Measurements from ENCODE around the gene MRPL9. TPM values are rescaled to one million over a fixed set of nuclear protein-coding genes. Genes with fewer than 3 reads are reported as not detected.

MRPL9 gene

DNA sequence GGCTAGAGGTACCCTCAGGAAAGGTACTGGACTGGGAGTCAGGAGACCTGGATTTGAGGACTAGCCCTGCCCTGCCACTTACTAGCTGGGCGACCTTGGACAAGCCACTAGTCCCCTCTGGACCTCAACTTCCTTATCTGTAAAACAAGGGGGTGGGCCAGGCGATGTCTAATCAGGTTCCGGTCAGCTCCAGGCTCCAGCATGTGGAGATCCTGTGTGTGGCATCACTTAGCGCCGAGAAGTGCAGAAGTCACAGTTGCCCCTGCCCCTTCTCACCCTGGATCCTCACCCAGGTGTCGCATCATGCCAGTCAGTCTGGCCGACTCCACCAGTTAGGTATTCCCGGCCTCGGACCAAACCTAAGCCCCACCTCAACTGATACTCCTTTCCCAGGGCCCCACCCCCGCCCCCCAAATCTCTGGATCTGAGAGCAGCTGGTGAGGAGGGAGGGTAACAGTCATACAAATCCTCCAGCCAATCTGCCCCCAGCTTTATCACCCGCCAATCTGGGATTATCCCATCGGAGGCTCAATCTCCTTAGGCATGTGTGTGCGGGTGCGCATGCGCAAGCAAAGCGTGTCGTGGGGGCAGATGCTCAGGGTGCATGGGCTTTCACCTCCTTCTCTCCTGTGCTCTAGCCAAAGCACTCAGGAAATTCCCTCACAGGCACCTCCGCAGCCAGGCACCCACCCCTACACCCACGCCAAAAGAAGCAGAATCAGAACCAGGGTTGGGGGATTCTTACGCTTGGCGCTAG is 52.1 kb downstream of the MRPL9 start:
- H3K27ac ChIP-seq (ENCODE audit: low read depth, low read length), result no peak overlapping the region
- no peak overlapping the region for H3K4ac ChIP-seq (ENCODE audit: low read depth, low read length)
- no peak overlapping the region for H2BK15ac ChIP-seq (replicated peaks; ENCODE audit: low read depth)
- no peaks in the 10 kb centered on the region for H3K79me1 ChIP-seq (ENCODE audit: low read length)
- H3K9ac ChIP-seq (ENCODE audit: low read length), result no peak overlapping the region
- H3K4me3 ChIP-seq (ENCODE audit: low read length), result no peak overlapping the region
- no peak overlapping the region for H3K18ac ChIP-seq (ENCODE audit: low read length)
- no peaks in the 10 kb centered on the region for H3K4me1 ChIP-seq (ENCODE audit: control insufficient read depth, low read depth, low read length)
- no CpG with 5 or more reads among the region's 21 CpGs for WGBS (ENCODE audit: extremely low coverage, insufficient coverage, low lambda C conversion rate)
- H3K27me3 ChIP-seq (ENCODE audit: insufficient read depth, low read length, poor library complexity), result no peaks in the 10 kb centered on the region
- no peak for DNase-seq
- H4K8ac ChIP-seq (ENCODE audit: low read depth, low read length), result no peak overlapping the region
- no peak overlapping the region for H2BK5ac ChIP-seq (ENCODE audit: low read length)
- no peak overlapping the region for H3K56ac ChIP-seq (ENCODE audit: low read length)
- no peaks in the 10 kb centered on the region for H3K79me2 ChIP-seq (ENCODE audit: control insufficient read depth, insufficient read depth, low read length)
- no peak overlapping the region for H4K5ac ChIP-seq (ENCODE audit: low read length)
- H3K4me2 ChIP-seq (ENCODE audit: low read length), result no peak overlapping the region
- no peak overlapping the region for H3K23ac ChIP-seq (ENCODE audit: low read length)
- no peak overlapping the region for H2AK5ac ChIP-seq (ENCODE audit: low read length)
- H2BK120ac ChIP-seq (ENCODE audit: low read depth, low read length), result no peak overlapping the region
- no peaks in the 10 kb centered on the region for H3K36me3 ChIP-seq (ENCODE audit: control insufficient read depth, insufficient read depth, low read length)

- WGBS (ENCODE audit: extremely low coverage, insufficient coverage, low lambda C conversion rate), result no CpG with 5 or more reads among the region's 15 CpGs
- H3K27ac ChIP-seq (ENCODE audit: low read depth, low read length), result no peak overlapping the region
These were observed 53.0 kb downstream of the MRPL9 start for GRCh38 chr1:151710187-151710840.

More at GRCh38 chr1:151710187-151710840, 53.0 kb downstream of the MRPL9 start:
- Histone ChIP-seq H3K9ac (ENCODE audit: low read length) (no peak overlapping the region), H3K27me3 (ENCODE audit: insufficient read depth, low read length, poor library complexity) (no peaks in the 10 kb centered on the region), H2BK5ac (ENCODE audit: low read length) (no peak overlapping the region), H2BK120ac (ENCODE audit: low read depth, low read length) (no peak overlapping the region), H3K79me2 (ENCODE audit: control insufficient read depth, insufficient read depth, low read length) (no peaks in the 10 kb centered on the region), H3K36me3 (ENCODE audit: control insufficient read depth, insufficient read depth, low read length) (no peaks in the 10 kb centered on the region), H3K4me2 (ENCODE audit: low read length) (no peak overlapping the region), H3K56ac (ENCODE audit: low read length) (no peak overlapping the region), H2AK5ac (ENCODE audit: low read length) (no peak overlapping the region), H3K23ac (ENCODE audit: low read length) (no peak overlapping the region), H4K5ac (ENCODE audit: low read length) (no peak overlapping the region), H3K18ac (ENCODE audit: low read length) (no peak overlapping the region), H2BK15ac (replicated peaks; ENCODE audit: low read depth) (no peak overlapping the region), H3K4me1 (ENCODE audit: control insufficient read depth, low read depth, low read length) (no peaks in the 10 kb centered on the region), H3K4me3 (ENCODE audit: low read length) (no peak overlapping the region), H3K4ac (ENCODE audit: low read depth, low read length) (no peak overlapping the region), H4K8ac (ENCODE audit: low read depth, low read length) (no peak overlapping the region), H3K79me1 (ENCODE audit: low read length) (no peaks in the 10 kb centered on the region)
- peak; percentile 85 for DNase-seq

Small RNAs within 50 kb of the gene (small RNA-seq; reads per million reads assigned to genes)
- gene RNU6-662P (ENCODE audit: insufficient read depth), result not detected
